Naive B cell (primary cell): ENCODE measurements around the gene CYP27A1. TPM values are rescaled to one million over a fixed set of nuclear protein-coding genes. Genes with fewer than 3 reads are reported as not detected.

Experiments
- ATAC-seq, 2 donors: fragments of 150-1000 bp; cut with Tn5 transposase; 2 replicates each; pipeline ENCODE4 v1.10.0; 2021; ENCODE audit warnings: low read depth in 2 of 2, mild to moderate bottlenecking in 2 of 2, moderate library complexity in 2 of 2
- DNase-seq: peaks from one replicate; pipeline ENCODE4 v3.0.0; 2022
- H3K27ac Mint-ChIP-seq, 6 donors: one replicate each; pipeline ENCODE4 v1.8.0; 2020 to 2022; ENCODE audit warnings: mild to moderate bottlenecking in 6 of 6, mixed read lengths in 6 of 6, moderate library complexity in 5 of 6, inconsistent platforms in 2 of 6
- H3K27me3 Mint-ChIP-seq, 3 donors: one replicate each; pipeline ENCODE4 v1.8.0; 2021 to 2022; ENCODE audit warnings: mixed read lengths in 3 of 3, mild to moderate bottlenecking in 1 of 3
- H3K36me3 Mint-ChIP-seq, 2 donors: one replicate each; pipeline ENCODE4 v1.8.0; 2020 to 2022; ENCODE audit warnings: mixed read lengths in 2 of 2, inconsistent platforms in 1 of 2, mild to moderate bottlenecking in 1 of 2
- H3K4me1 Mint-ChIP-seq, 3 donors: one replicate each; pipeline ENCODE4 v1.8.0; 2020 to 2022; ENCODE audit warnings: mixed read lengths in 3 of 3, inconsistent platforms in 1 of 3, mild to moderate bottlenecking in 1 of 3, moderate library complexity in 1 of 3
- H3K4me3 Mint-ChIP-seq, 8 donors: one replicate each; pipeline ENCODE4 v1.8.0; 2020 to 2022; ENCODE audit warnings: mild to moderate bottlenecking in 8 of 8, mixed read lengths in 8 of 8, moderate library complexity in 8 of 8, inconsistent platforms in 2 of 8
- H3K9me3 Mint-ChIP-seq, 7 donors: one replicate each; pipeline ENCODE4 v1.8.0; 2020 to 2022; ENCODE audit warnings: mixed read lengths in 7 of 7, mild to moderate bottlenecking in 5 of 7, inconsistent platforms in 2 of 7, moderate library complexity in 1 of 7
- polyA plus RNA-seq, 6 donors: library from polyadenylated mRNA; unstranded; fragments of 300-500 nt; fragmentation: Illumina TruSeq; gene quantifications; one replicate each; pipeline ENCODE4 v1.2.3, GENCODE V29; 2021; ENCODE audit warnings: low read depth in 6 of 6

The CYP27A1 gene
- polyA plus RNA-seq, 6 donors from 2014 or later: 0.17 to 0.68 (median 0.28) TPM; not detected in 1

DNA sequence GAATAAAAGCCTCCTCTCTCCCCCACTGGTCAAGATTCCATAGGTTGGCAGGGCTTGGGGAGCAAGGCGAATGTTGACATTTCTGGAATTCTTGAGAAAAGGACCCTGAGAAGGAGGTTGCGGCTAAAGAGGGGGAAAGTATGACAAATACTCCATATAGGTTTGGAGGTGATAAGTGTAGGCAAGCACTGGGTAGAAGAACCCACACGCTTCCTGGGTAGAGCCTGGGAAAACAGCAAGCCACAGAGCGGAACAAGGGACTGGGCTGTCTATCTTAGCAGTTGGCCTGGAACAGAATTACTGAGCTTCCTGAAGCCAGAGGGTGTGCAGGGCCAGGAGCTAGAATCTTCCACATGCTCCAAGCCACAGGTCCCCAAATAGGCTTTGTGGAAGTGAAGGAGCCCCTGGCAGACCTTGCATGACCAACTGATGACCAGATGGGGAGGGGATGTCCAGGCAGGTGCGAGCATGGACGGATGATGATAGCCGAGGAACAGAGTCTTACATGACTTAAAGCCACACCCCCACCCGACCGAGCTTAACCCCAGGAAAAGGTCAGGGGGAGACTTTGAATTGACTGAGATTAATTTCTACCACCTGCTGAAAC is 39.8 kb downstream of the CYP27A1 start:
- Mint-ChIP-seq H3K9me3 (no peaks in the 10 kb centered on the region), H3K36me3 (no peaks in the 10 kb centered on the region), H3K4me3 (no peak overlapping the region), H3K4me1 (no peaks in the 10 kb centered on the region), H3K27me3 (peaks cover 32 to 52% (median 43%) of the 10 kb centered on the region in 3 donors), H3K27ac (no peak overlapping the region)
- ATAC-seq (no peak), DNase-seq (no peak)

DNA sequence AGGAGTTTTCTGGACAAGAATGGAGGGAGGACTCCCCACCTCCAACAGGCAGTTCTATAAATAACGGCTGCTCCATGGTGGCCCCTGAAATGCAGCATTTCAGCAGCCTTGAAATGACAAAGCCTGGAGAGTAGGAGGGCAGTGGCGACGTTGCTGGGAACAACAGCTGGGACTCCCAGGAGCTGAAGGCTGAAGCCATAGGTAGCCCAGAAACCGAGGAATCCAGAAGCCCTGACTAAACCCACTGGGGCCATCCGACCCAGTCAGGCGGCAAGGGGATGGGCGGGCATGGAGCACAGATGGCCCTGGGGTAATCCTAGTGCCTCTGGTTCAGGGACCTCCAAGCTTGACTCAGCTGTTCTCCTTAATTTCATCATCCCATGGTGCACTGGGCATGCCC is 40.7 kb downstream of the CYP27A1 start:
- ATAC-seq (no peak), DNase-seq (no peak)
- Mint-ChIP-seq H3K4me3 (peak overlapping the region in 1 of 8 donors; percentile 53), H3K27ac (no peak overlapping the region), H3K4me1 (no peaks in the 10 kb centered on the region), H3K9me3 (no peaks in the 10 kb centered on the region), H3K36me3 (no peaks in the 10 kb centered on the region), H3K27me3 (peaks cover 30 to 47% (median 42%) of the 10 kb centered on the region in 3 donors)

DNA sequence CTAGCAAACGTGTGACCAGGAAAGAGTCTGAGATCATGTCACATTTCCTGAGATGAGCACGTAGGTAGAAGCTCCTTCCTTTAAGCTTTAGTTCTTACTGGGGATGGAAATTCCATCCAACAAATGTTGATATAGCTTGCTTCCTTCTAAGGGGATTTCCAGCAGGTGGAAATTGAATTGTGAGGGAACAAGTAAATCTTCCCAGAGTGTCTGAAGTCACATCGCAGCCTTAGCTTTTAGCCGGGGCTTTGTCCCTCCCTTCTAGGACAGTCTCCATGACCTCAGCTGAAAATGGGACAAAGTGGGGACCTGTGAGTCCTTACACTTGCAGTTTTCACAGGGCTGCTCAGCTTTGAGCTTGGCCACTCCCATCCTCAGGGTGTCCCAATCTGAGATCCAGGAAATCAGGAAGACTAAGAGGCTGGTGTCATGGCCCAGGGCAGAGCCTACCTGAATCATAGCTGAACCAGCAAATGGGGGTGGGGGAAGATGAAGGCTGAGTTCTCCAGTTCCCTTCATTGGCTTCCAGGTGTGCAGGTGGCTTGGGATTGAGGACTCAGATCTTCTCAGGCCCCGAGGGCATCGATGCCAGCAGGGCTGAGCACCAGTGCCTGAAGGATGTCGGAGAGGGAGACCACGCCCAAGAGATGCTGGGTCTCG is 41.4 kb downstream of the CYP27A1 start:
- DNase-seq (no peak), ATAC-seq (no peak)
- H3K4me3 Mint-ChIP-seq: no peak overlapping the region
- no peaks in the 10 kb centered on the region for H3K4me1 Mint-ChIP-seq
- peak overlapping the region in 1 of 6 donors; percentile 26 for H3K27ac Mint-ChIP-seq
- H3K36me3 Mint-ChIP-seq: no peaks in the 10 kb centered on the region
- no peaks in the 10 kb centered on the region for H3K9me3 Mint-ChIP-seq
- H3K27me3 Mint-ChIP-seq: peaks cover 30 to 42% (median 39%) of the 10 kb centered on the region in 3 donors

DNA sequence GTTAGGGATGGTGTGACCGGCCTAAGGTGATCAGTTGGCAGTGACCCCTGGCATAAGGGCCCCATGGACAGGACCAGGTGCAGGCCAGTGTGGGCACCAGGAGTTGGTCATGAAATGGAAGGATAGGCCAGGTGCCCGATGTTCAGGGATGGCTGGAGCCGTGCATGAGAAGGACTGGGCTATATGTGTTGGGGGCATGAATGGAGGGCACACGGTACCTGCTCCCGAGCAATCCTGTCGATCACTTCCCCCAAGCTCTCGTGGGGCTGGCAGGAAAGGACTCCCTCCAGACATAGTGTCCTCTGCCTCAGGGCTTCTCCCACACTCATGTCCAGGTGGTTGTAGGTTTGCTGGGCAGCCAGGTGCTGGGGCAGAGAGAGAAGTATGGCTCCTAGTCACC is 42.1 kb downstream of the CYP27A1 start:
- no peak overlapping the region for H3K4me3 Mint-ChIP-seq
- H3K36me3 Mint-ChIP-seq: no peaks in the 10 kb centered on the region
- no peak for DNase-seq
- H3K9me3 Mint-ChIP-seq: no peaks in the 10 kb centered on the region
- H3K4me1 Mint-ChIP-seq: no peaks in the 10 kb centered on the region
- peaks cover 29 to 42% (median 39%) of the 10 kb centered on the region in 3 donors for H3K27me3 Mint-ChIP-seq
- no peak overlapping the region for H3K27ac Mint-ChIP-seq
- no peak for ATAC-seq

DNA sequence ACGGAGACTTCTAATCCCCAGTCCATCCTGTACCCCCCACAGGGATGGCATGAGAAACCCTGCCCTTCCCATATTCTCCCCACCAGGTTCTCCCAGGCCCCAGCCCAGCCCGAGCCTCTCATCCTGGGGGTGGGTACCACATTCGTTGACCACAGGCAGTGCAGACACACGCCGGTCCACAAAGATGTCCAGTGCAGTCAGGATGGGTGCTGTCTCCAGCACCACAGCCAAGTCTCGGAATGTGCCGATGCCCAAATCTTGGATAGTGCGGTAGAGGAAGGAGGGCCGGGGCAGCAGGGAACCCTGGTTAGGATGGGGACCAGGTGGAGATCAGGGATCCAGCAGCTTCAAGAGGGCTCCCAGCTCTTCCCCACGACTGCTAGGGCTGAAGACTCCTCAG is 44.8 kb downstream of the CYP27A1 start:
- Mint-ChIP-seq H3K27ac (peak overlapping the region in 1 of 6 donors; percentile 33), H3K4me3 (no peak overlapping the region), H3K4me1 (peaks cover 0 to 4% (median 0%) of the 10 kb centered on the region in 3 donors), H3K9me3 (no peaks in the 10 kb centered on the region), H3K36me3 (no peaks in the 10 kb centered on the region), H3K27me3 (peaks cover 34 to 50% (median 48%) of the 10 kb centered on the region in 3 donors)
- ATAC-seq: no peak
- DNase-seq: no peak

DNA sequence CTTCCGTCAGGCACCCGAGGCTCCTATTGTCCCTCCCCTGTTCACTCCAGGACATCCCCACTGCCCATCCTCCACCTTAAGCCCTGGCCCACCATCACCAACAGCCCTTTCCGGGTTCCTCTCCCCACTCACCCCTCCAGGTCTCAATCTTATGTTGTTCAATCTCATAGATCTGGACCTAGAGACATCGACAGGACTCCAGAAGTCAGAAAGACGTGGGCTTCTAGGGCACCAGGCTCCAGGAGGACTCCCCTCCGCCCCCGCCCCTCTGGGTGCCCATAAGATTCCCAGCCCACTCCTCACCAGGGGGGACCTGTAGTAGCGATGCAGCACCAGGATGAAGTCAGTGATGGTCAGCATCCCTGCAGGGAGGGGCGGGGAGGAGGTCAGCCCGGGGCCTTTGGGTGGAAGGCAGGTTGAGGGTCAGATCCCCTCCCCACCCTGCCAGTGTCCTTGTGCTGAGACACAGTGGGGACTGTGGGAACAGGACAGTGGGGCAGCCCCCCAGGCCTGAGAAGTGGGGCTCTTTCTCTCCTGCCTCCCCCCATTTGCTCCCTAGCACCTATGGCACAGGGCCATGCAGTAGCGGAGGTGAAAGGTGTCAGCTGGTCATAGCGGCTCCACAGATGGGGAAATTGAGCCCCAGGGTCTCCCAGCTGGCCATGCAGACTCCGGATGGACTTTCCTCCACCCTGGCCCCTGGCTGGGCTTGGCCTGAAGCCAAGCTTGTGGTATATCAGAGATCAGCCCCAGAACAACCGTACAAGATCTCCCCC is 45.9 kb downstream of the CYP27A1 start:
- Mint-ChIP-seq H3K9me3 (no peaks in the 10 kb centered on the region), H3K27me3 (peaks cover 37 to 54% (median 53%) of the 10 kb centered on the region in 3 donors), H3K4me3 (no peak overlapping the region), H3K4me1 (peaks cover 0 to 4% (median 0%) of the 10 kb centered on the region in 3 donors), H3K27ac (no peak overlapping the region), H3K36me3 (no peaks in the 10 kb centered on the region)
- ATAC-seq (no peak), DNase-seq (no peak)

DNA sequence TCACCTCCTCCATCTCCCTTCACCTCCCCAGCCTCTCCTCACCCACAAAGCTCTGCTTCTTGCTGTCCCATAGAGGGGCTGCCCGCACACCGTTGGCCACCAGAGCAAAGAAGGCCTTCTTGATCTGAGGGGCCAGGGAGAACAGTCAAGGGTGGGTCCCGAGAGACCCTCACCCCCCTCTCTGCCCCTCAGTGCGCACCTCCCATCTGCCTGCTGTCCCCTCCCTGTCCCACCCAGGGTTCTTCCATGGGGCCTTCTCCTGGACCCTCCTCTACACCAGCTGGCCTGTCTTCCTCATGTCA is 46.5 kb downstream of the CYP27A1 start:
- Mint-ChIP-seq H3K9me3 (peaks cover 0 to 2% (median 0%) of the 10 kb centered on the region in 7 donors), H3K4me1 (peaks cover 0 to 4% (median 0%) of the 10 kb centered on the region in 3 donors)

DNA sequence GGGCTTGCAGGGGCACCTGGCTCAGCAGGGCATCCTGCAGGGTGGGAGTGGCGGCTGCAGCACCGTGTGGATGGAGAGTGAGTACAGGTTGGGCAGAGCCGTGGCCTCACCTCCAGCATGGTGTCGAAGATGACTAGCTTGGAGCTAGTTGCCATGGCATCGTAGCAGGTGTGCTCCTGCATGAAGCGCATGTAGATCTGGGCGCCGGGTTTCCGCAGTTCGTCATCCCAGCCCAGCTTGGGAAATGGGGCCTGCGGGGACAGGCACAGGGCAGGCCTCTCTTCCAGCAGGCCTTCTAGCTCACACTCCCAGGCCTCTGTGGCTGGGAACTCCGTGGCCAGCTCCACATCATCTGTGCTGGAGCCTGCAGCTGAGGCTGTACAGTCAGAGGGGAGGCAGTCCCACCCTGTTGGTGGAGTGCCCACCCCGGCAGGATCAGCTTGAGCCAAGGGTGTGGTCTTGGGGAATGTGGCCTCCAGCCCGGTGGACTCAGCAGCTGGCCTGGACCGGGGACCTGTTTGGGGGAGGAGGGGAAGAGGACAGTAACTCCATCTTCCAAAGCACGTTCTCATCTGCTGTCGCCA is 48.0 kb downstream of the CYP27A1 start:
- H3K4me1 Mint-ChIP-seq: peaks cover 0 to 4% (median 0%) of the 10 kb centered on the region in 3 donors
- no peak overlapping the region for H3K4me3 Mint-ChIP-seq
- H3K27ac Mint-ChIP-seq: no peak overlapping the region
- H3K9me3 Mint-ChIP-seq: peaks cover 0 to 2% (median 0%) of the 10 kb centered on the region in 7 donors
- ATAC-seq: no peak
- H3K27me3 Mint-ChIP-seq: peaks cover 49 to 59% (median 52%) of the 10 kb centered on the region in 3 donors
- no peaks in the 10 kb centered on the region for H3K36me3 Mint-ChIP-seq
- DNase-seq: no peak

More for the DNA sequence above, 46.5 kb downstream of the CYP27A1 start:
- Mint-ChIP-seq H3K27ac (no peak overlapping the region), H3K4me3 (no peak overlapping the region), H3K36me3 (no peaks in the 10 kb centered on the region), H3K27me3 (peaks cover 38 to 58% (median 54%) of the 10 kb centered on the region in 3 donors)
- DNase-seq (no peak), ATAC-seq (no peak)

DNA sequence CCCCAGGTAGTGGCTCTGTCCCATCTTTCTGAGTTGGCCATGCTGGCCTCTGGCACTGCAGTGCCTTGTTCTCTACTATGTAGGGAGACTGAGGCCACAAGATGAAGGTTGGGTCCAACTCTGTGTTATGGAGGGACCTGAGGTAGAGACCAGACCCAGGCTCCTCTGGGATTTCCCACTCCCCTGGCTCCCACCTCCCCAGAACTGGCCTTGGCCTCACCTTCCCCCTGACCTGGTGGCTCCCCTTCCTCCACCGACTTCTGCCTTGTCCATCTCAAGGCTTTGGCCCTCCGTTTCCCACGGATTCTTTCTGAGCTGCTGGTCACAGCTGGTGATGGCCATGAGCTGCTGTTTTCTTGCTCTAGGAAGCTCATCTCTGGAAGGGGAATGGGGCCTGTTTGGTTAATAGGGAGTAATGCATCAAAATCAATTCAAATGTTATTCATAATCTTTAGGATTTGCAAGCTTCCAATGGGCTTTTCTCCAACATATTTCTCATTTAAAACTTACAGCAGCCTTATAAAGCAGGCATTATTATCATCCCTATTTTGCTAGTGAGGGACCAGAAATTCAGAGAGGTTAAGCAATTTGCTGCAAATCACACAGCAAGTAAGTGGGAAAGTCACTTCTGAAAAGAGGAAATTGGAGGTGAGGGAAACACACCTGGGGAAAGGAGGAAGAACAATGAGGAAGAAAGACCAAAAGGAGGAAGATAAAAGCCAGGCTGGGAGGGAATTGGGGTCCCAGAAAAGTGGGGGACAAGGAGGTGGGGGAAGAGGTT is 48.8 kb downstream of the CYP27A1 start:
- Mint-ChIP-seq H3K36me3 (no peaks in the 10 kb centered on the region), H3K27me3 (peaks cover 48 to 61% (median 49%) of the 10 kb centered on the region in 3 donors), H3K9me3 (peaks cover 0 to 2% (median 0%) of the 10 kb centered on the region in 7 donors), H3K4me3 (no peak overlapping the region), H3K27ac (peak overlapping the region in 1 of 6 donors; percentile 68), H3K4me1 (peaks cover 0 to 4% (median 0%) of the 10 kb centered on the region in 3 donors)
- ATAC-seq (no peak), DNase-seq (no peak)

DNA sequence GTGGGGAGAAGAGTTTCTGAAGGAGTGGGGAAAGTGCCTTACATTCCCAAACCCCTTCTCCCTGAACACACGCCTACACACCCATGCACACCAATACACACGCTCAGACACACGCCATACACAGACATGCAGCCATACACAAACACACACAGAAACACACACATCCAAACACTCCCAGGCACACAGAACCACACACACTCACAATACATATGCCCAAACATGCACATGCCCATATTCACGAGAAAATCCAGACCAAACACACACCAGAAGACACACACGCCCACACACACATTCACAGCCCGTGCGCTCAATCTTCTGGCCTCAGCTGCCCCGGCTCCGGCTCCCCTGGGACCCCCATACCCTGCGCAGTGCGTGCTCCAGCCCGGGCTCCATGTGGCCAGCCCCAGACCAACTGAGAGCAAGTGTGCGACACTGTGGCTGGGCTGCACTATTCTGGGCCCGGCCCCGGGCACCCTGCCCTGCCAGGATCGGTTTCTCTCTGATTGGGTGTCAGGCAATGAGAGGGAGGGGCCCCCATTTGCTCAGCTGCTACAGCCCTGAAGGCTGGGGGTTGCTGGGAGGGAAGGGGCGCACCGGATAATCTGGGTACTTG is 49.5 kb downstream of the CYP27A1 start, which contains the start of gene PRKAG3:
TSS of gene PRKAG3 (minus strand) at position 426 of the 613 bp plus-strand sequence.
- peaks cover 0 to 4% (median 0%) of the 10 kb centered on the region in 3 donors for H3K4me1 Mint-ChIP-seq
- no peaks in the 10 kb centered on the region for H3K36me3 Mint-ChIP-seq
- peaks cover 47 to 64% (median 48%) of the 10 kb centered on the region in 3 donors for H3K27me3 Mint-ChIP-seq
- no peak for DNase-seq
- H3K27ac Mint-ChIP-seq: peak within 1 kb of the TSS in 1 of 6 donors; percentile 68
- peaks cover 0 to 3% (median 0%) of the 10 kb centered on the region in 7 donors for H3K9me3 Mint-ChIP-seq
- no peak within 1 kb of the TSS for H3K4me3 Mint-ChIP-seq
- ATAC-seq: no peak

DNA sequence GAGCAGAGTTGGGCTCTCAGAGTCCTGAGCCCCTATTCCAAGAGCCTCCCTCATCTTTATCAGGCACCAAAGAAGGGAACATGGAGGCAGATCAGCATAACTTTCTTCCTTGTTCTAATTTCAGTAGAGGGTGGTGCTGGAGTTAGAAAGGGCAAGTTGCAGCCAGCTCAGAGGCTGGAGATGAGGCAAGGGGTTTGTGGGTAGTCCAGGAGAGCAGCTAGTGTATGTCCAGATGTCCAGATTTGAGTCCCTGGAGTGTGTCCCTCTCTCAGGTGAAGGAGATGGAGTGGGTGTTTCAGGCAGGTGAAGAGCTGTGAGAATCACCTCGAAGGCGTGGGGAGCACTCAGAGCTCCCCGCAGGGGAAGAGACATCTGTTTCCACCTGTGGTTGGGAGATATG is 50.1 kb downstream of the CYP27A1 start:
- H3K27me3 Mint-ChIP-seq: peaks cover 45 to 64% (median 48%) of the 10 kb centered on the region in 3 donors
- DNase-seq (no peak), ATAC-seq (no peak)
- no peak overlapping the region for H3K27ac Mint-ChIP-seq
- peaks cover 3% of the 10 kb centered on the region in 2 donors for H3K36me3 Mint-ChIP-seq
- peaks cover 0 to 7% (median 4%) of the 10 kb centered on the region in 7 donors for H3K9me3 Mint-ChIP-seq
- peaks cover 0 to 4% (median 0%) of the 10 kb centered on the region in 3 donors for H3K4me1 Mint-ChIP-seq
- H3K4me3 Mint-ChIP-seq: no peak overlapping the region

DNA sequence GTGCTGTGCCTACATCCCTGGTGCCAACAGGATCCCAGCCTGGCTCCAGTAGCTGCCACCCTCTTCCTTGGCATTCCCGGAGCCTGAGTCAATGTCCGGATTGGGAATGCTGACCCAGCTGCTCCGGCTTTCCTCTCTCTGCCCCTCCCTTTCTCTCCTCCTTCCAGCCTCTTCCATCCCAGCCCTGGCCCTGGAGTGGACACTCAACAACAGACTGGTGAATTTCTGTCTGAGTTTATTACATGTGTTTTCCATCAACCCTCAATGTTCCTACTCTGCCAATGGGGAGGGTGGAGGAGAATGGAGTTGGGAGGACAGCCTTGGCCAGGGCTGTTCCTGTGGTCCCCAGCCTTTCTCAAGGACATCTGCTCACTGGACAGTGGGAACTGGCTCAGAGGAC is 50.6 kb downstream of the CYP27A1 start:
- no peak for DNase-seq
- peaks cover 0 to 4% (median 0%) of the 10 kb centered on the region in 3 donors for H3K4me1 Mint-ChIP-seq
- no peak for ATAC-seq
- peaks cover 0 to 11% (median 8%) of the 10 kb centered on the region in 7 donors for H3K9me3 Mint-ChIP-seq
- H3K4me3 Mint-ChIP-seq: no peak overlapping the region
- no peak overlapping the region for H3K27ac Mint-ChIP-seq
- peaks cover 49 to 68% (median 51%) of the 10 kb centered on the region in 3 donors for H3K27me3 Mint-ChIP-seq
- H3K36me3 Mint-ChIP-seq: peaks cover 5 to 7% of the 10 kb centered on the region in 2 donors
